WTC11 (cell line): ENCODE measurements around the gene SASH3. TPM values are rescaled to one million over a fixed set of nuclear protein-coding genes. Genes with fewer than 3 reads are reported as not detected.

Experiments used
- ATAC-seq: fragments of 200-7000 bp; cut with Tn5 transposase; 2 replicates; pipeline ENCODE4 v1.10.0; 2021; ENCODE audit warnings: mild to moderate bottlenecking, moderate library complexity
- CTCF ChIA-PET: fragments of 300-600 bp; sonication (Branson Sonifier 250); formaldehyde crosslinking; loops from one replicate; lab custom pipeline; 2021; ENCODE audit warnings: antibody characterized with exemption; lab: Charles Lee
- POLR2A ChIA-PET: fragments of 350-600 bp; sonication (Branson Sonifier 250); formaldehyde crosslinking; loops from one replicate; lab custom pipeline; 2021; ENCODE audit warnings: antibody characterized with exemption; lab: Charles Lee
- DNase-seq: peaks from one replicate; pipeline ENCODE4 v3.0.0; 2021; ENCODE audit warnings: low spot score
- H3K27ac Mint-ChIP-seq: 2 replicates; pipeline ENCODE4 v1.8.0; 2021; ENCODE audit warnings: mixed read lengths
- H3K27me3 Mint-ChIP-seq: 2 replicates; pipeline ENCODE4 v1.8.0; 2021; ENCODE audit warnings: low read depth, mild to moderate bottlenecking, moderate library complexity, mixed read lengths
- H3K36me3 Mint-ChIP-seq: 2 replicates; pipeline ENCODE4 v1.8.0; 2021; ENCODE audit warnings: mixed read lengths
- H3K4me1 Mint-ChIP-seq: 2 replicates; pipeline ENCODE4 v1.8.0; 2022; ENCODE audit warnings: mixed read lengths
- H3K4me3 Mint-ChIP-seq: 2 replicates; pipeline ENCODE4 v1.8.0; 2021; ENCODE audit warnings: mild to moderate bottlenecking, moderate library complexity, mixed read lengths
- H3K9me3 Mint-ChIP-seq: 2 replicates; pipeline ENCODE4 v1.8.0; 2021; ENCODE audit warnings: mixed read lengths
- ATF1 ChIP-seq: sonication (generic); formaldehyde crosslinking; IDR thresholded peaks from 2 replicates; pipeline ENCODE4 v1.8.1; 2023; ENCODE audit warnings: mild to moderate bottlenecking, moderate library complexity, missing genetic modification reagents
- ATF3 ChIP-seq: sonication (generic); formaldehyde crosslinking; conservative IDR thresholded peaks from 2 replicates; pipeline ENCODE4 v1.8.1; 2022; ENCODE audit warnings: mild to moderate bottlenecking, missing genetic modification reagents
- CBFB ChIP-seq: sonication (generic); formaldehyde crosslinking; IDR thresholded peaks from 2 replicates; pipeline ENCODE4 v1.8.1; 2022; ENCODE audit warnings: mild to moderate bottlenecking, low read depth, missing genetic modification reagents
- CDX4 ChIP-seq: fragments of 250-450 bp; sonication (Bioruptor Pico); IDR thresholded peaks from 2 replicates; pipeline ENCODE4 v1.9.0; 2021; ENCODE audit warnings: moderate library complexity, mild to moderate bottlenecking, inconsistent platforms, borderline replicate concordance
- CREM ChIP-seq: sonication (generic); formaldehyde crosslinking; IDR thresholded peaks from 2 replicates; pipeline ENCODE4 v1.8.1; 2022; ENCODE audit warnings: mild to moderate bottlenecking, missing genetic modification reagents, moderate library complexity
- E2F1 ChIP-seq: sonication (generic); formaldehyde crosslinking; IDR thresholded peaks from 2 replicates; pipeline ENCODE4 v1.8.0; 2022; ENCODE audit warnings: mild to moderate bottlenecking, missing genetic modification reagents
- ESRRA ChIP-seq: sonication (generic); formaldehyde crosslinking; IDR thresholded peaks from 2 replicates; pipeline ENCODE4 v1.8.1; 2022; ENCODE audit warnings: mild to moderate bottlenecking, missing genetic modification reagents, borderline replicate concordance
- ETV6 ChIP-seq: sonication (generic); formaldehyde crosslinking; IDR thresholded peaks from 2 replicates; pipeline ENCODE4 v1.8.1; 2022; ENCODE audit warnings: mild to moderate bottlenecking, missing genetic modification reagents
- FOXJ3 ChIP-seq: sonication (generic); formaldehyde crosslinking; IDR thresholded peaks from 2 replicates; pipeline ENCODE4 v1.9.0; 2021; ENCODE audit warnings: missing genetic modification reagents, mild to moderate bottlenecking, borderline replicate concordance
- FOXP4 ChIP-seq: sonication (generic); formaldehyde crosslinking; IDR thresholded peaks from 2 replicates; pipeline ENCODE4 v1.8.0; 2022; ENCODE audit warnings: mild to moderate bottlenecking, missing genetic modification reagents
- NFE2L1 ChIP-seq: sonication (generic); formaldehyde crosslinking; IDR thresholded peaks from 2 replicates; pipeline ENCODE4 v1.8.1; 2023; ENCODE audit warnings: missing genetic modification reagents
- PREB ChIP-seq: sonication (generic); formaldehyde crosslinking; IDR thresholded peaks from 2 replicates; pipeline ENCODE4 v1.8.1; 2022; ENCODE audit warnings: mild to moderate bottlenecking, missing genetic modification reagents, moderate library complexity, borderline replicate concordance
- TEAD4 ChIP-seq: sonication (generic); formaldehyde crosslinking; IDR thresholded peaks from 2 replicates; pipeline ENCODE4 v1.8.0; 2022; ENCODE audit warnings: mild to moderate bottlenecking, missing genetic modification reagents
- USF1 ChIP-seq: sonication (generic); formaldehyde crosslinking; IDR thresholded peaks from 2 replicates; pipeline ENCODE4 v1.8.0; 2022; ENCODE audit warnings: mild to moderate bottlenecking, missing genetic modification reagents
- ZNF138 ChIP-seq: sonication (generic); formaldehyde crosslinking; conservative IDR thresholded peaks from 2 replicates; pipeline ENCODE4 v1.8.1; 2022; ENCODE audit warnings: mild to moderate bottlenecking, moderate library complexity, missing genetic modification reagents
- ZNF532 ChIP-seq: fragments of 250-450 bp; sonication (Bioruptor Pico); IDR thresholded peaks from 2 replicates; pipeline ENCODE4 v1.9.0; 2021; ENCODE audit warnings: mild to moderate bottlenecking, borderline replicate concordance
- ZSCAN18 ChIP-seq: fragments of 250-450 bp; sonication (Bioruptor Pico); IDR thresholded peaks from 2 replicates; pipeline ENCODE4 v2.1.2; 2022; ENCODE audit warnings: mild to moderate bottlenecking, moderate library complexity
- total RNA-seq: library from RNA; stranded (reverse); gene quantifications from 3 replicates; pipeline ENCODE4 v1.2.3, GENCODE V29; 2021

SASH3 gene
- total RNA-seq, 1 experiment from 2014 or later = 0.22 TPM

GRCh38 chrX:129744861-129745321, 34.9 kb upstream of the SASH3 start:
- Mint-ChIP-seq H3K36me3 (no peaks in the 10 kb centered on the region), H3K27ac (no peak overlapping the region), H3K27me3 (peaks cover 5% of the 10 kb centered on the region), H3K4me3 (no peak overlapping the region), H3K4me1 (peaks cover 28% of the 10 kb centered on the region), H3K9me3 (no peaks in the 10 kb centered on the region)
- ATAC-seq = no peak
- CTCF ChIA-PET = no interaction called here
- POLR2A ChIA-PET = no interaction called here
- TF ChIP-seq CDX4 (CRISPR knock-in tag) = no peak
- no peak for TF ChIP-seq FOXJ3 (CRISPR knock-in tag)
- no peak for TF ChIP-seq ETV6 (CRISPR knock-in tag)
- no peak for TF ChIP-seq ATF1
- no peak for TF ChIP-seq E2F1 (CRISPR knock-in tag)
- no peak for DNase-seq

- Mint-ChIP-seq H3K27me3 (peaks cover 5% of the 10 kb centered on the region), H3K9me3 (no peaks in the 10 kb centered on the region), H3K4me1 (peaks cover 29% of the 10 kb centered on the region), H3K4me3 (no peak overlapping the region), H3K36me3 (no peaks in the 10 kb centered on the region), H3K27ac (no peak overlapping the region)
- TF ChIP-seq CREM (CRISPR knock-in tag) = no peak
- TF ChIP-seq FOXP4 (CRISPR knock-in tag) = no peak
- TF ChIP-seq ESRRA (CRISPR knock-in tag) = no peak
- no peak for TF ChIP-seq ZNF532 (CRISPR knock-in tag)
- CTCF ChIA-PET = interaction anchor here (0.5 to 0.9 kb wide), 2 partner anchors 91 to 885 kb away, joined by 3 read pairs; no protein-coding TSS in a partner anchor
- no peak for ATAC-seq
- POLR2A ChIA-PET = no interaction called here
- no peak for DNase-seq
Observed at GRCh38 chrX:129746557-129747470, 32.9 kb upstream of the SASH3 start.

GRCh38 chrX:129747533-129747932, 32.2 kb upstream of the SASH3 start:
- DNase-seq = no peak
- no peak for ATAC-seq
- H3K4me3 Mint-ChIP-seq = no peak overlapping the region
- no peaks in the 10 kb centered on the region for H3K36me3 Mint-ChIP-seq
- H3K27ac Mint-ChIP-seq = no peak overlapping the region
- peaks cover 5% of the 10 kb centered on the region for H3K27me3 Mint-ChIP-seq
- POLR2A ChIA-PET = no interaction called here
- no peaks in the 10 kb centered on the region for H3K9me3 Mint-ChIP-seq
- CTCF ChIA-PET = no interaction called here
- peaks cover 28% of the 10 kb centered on the region for H3K4me1 Mint-ChIP-seq
- TF ChIP-seq FOXJ3 (CRISPR knock-in tag) (no peak), ATF3 (CRISPR knock-in tag) (no peak), NFE2L1 (CRISPR knock-in tag) (no peak), USF1 (CRISPR knock-in tag) (no peak), PREB (no peak), CBFB (CRISPR knock-in tag) (no peak), ZNF138 (CRISPR knock-in tag) (no peak), TEAD4 (CRISPR knock-in tag) (no peak), ZSCAN18 (no peak)
